Naive thymus-derived CD4-positive, alpha-beta T cell (primary cell): Measurements from ENCODE around the gene DRGX. TPM values are rescaled to one million over a fixed set of nuclear protein-coding genes. Genes with fewer than 3 reads are reported as not detected.

Experiments used
- ATAC-seq: fragments of 150-1000 bp; cut with Tn5 transposase; 2 replicates; pipeline ENCODE4 v1.10.0; 2021; ENCODE audit warnings: mild to moderate bottlenecking, moderate library complexity
- CTCF ChIA-PET: fragments of 350-600 bp; sonication (Branson Sonifier 250); formaldehyde crosslinking; loops from one replicate; lab custom pipeline; 2021; ENCODE audit warnings: antibody characterized with exemption; lab: Charles Lee
- POLR2A ChIA-PET: fragments of 350-600 bp; sonication (Branson Sonifier 250); formaldehyde crosslinking; loops from one replicate; lab custom pipeline; 2021; ENCODE audit warnings: antibody characterized with exemption, inconsistent platforms; lab: Charles Lee
- DNase-seq, 9 donors: peaks; one replicate each; pipeline versions ENCODE4 v3.0.0 to v3.0.0-alpha.2; 2020 to 2022; ENCODE audit warnings: mixed read lengths in 1 of 9
- H3K27ac ChIP-seq: one replicate; pipeline ENCODE4 v1.7.0; 2013; ENCODE audit warnings: mild to moderate bottlenecking, low read depth, low read length, moderate library complexity
- H3K27me3 ChIP-seq, 2 donors: one replicate each; pipeline ENCODE4 v1.7.0; 2013; ENCODE audit warnings: low read length in 2 of 2, mild to moderate bottlenecking in 2 of 2, moderate library complexity in 2 of 2; ENCODE audit not compliant: control insufficient read depth in 2 of 2, insufficient read depth in 2 of 2
- H3K36me3 ChIP-seq, 3 experiments: 1 replicate in 2 of 3; 2 replicates in 1 of 3; pipeline ENCODE4 v1.7.0; 2013; ENCODE audit warnings: low read length in 3 of 3, mild to moderate bottlenecking in 3 of 3, moderate library complexity in 1 of 3; ENCODE audit not compliant: insufficient read depth in 3 of 3, control insufficient read depth in 2 of 3
- H3K4me1 ChIP-seq, 2 donors: one replicate each; pipeline ENCODE4 v1.7.0; 2013; ENCODE audit warnings: low read length in 2 of 2, mild to moderate bottlenecking in 2 of 2, moderate library complexity in 1 of 2; ENCODE audit not compliant: control insufficient read depth in 2 of 2, insufficient read depth in 2 of 2
- H3K4me3 ChIP-seq: 2 replicates; pipeline ENCODE4 v1.7.0; 2013; ENCODE audit warnings: mild to moderate bottlenecking, low read length
- H3K9me3 ChIP-seq, 3 experiments: 1 replicate in 2 of 3; 2 replicates in 1 of 3; pipeline ENCODE4 v1.7.0; 2013; ENCODE audit warnings: low read length in 3 of 3; ENCODE audit not compliant: control insufficient read depth in 2 of 3
- H3K27ac Mint-ChIP-seq, 9 donors: one replicate each; pipeline ENCODE4 v1.8.0; 2020 to 2022; ENCODE audit warnings: mixed read lengths in 9 of 9, mild to moderate bottlenecking in 8 of 9, moderate library complexity in 5 of 9, inconsistent platforms in 2 of 9
- H3K27me3 Mint-ChIP-seq, 5 donors: one replicate each; pipeline ENCODE4 v1.8.0; 2021 to 2022; ENCODE audit warnings: mixed read lengths in 5 of 5, mild to moderate bottlenecking in 1 of 5
- H3K36me3 Mint-ChIP-seq, 5 donors: one replicate each; pipeline ENCODE4 v1.8.0; 2020 to 2022; ENCODE audit warnings: mixed read lengths in 5 of 5, mild to moderate bottlenecking in 3 of 5, inconsistent platforms in 1 of 5
- H3K4me1 Mint-ChIP-seq, 7 donors: one replicate each; pipeline ENCODE4 v1.8.0; 2020 to 2022; ENCODE audit warnings: mixed read lengths in 7 of 7, mild to moderate bottlenecking in 3 of 7, inconsistent platforms in 1 of 7
- H3K4me3 Mint-ChIP-seq, 10 donors: one replicate each; pipeline ENCODE4 v1.8.0; 2020 to 2022; ENCODE audit warnings: mild to moderate bottlenecking in 10 of 10, mixed read lengths in 10 of 10, moderate library complexity in 6 of 10, inconsistent platforms in 2 of 10
- H3K9me3 Mint-ChIP-seq, 11 donors: one replicate each; pipeline ENCODE4 v1.8.0; 2020 to 2022; ENCODE audit warnings: mixed read lengths in 11 of 11, mild to moderate bottlenecking in 4 of 11, inconsistent platforms in 1 of 11, moderate library complexity in 1 of 11
- intact Hi-C, 2 donors: fragments of 100-400 bp; cut with micrococcal nuclease; formaldehyde crosslinking; loops; one replicate each; pipeline ENCODE4 v1.15.1; 2023
- polyA plus RNA-seq, 2 donors: library from polyadenylated mRNA; unstranded; fragments of 300-500 nt; fragmentation: Illumina TruSeq; gene quantifications; one replicate each; pipeline ENCODE4 v1.2.3, GENCODE V29; 2021
- total RNA-seq, 6 experiments: library from RNA in 5 of 6; stranded (reverse) in 5 of 6; gene quantifications; 1 replicate in 5 of 6; 2 replicates in 1 of 6; pipeline ENCODE4 v1.2.3 and lab custom pipeline; 2021 to 2026

The DRGX gene
- total and polyA plus RNA-seq, 7 experiments from 2014 or later, result not detected

- Histone ChIP-seq H3K4me1 (no peaks in the 10 kb centered on the region), H3K9me3 (no peaks in the 10 kb centered on the region), H3K27ac (no peak overlapping the region), H3K36me3 (no peaks in the 10 kb centered on the region), H3K4me3 (no peak overlapping the region), H3K27me3 (no peaks in the 10 kb centered on the region)
- no peak overlapping the region for H3K4me3 Mint-ChIP-seq
- no peak overlapping the region for H3K27ac Mint-ChIP-seq
- no peak for ATAC-seq
- intact Hi-C loops, result no loop called here
- peaks cover 0 to 3% (median 0%) of the 10 kb centered on the region in 7 donors for H3K4me1 Mint-ChIP-seq
- ChIA-PET CTCF (no interaction called here), POLR2A (no interaction called here)
- no peak for DNase-seq
- peaks cover 0 to 9% (median 0%) of the 10 kb centered on the region in 5 donors for H3K27me3 Mint-ChIP-seq
- H3K36me3 Mint-ChIP-seq, result no peaks in the 10 kb centered on the region
- peaks cover 0 to 9% (median 0%) of the 10 kb centered on the region in 11 donors for H3K9me3 Mint-ChIP-seq
These were observed 34.7 kb downstream of the DRGX start for GRCh38 chr10:49361178-49361554.

GRCh38 chr10:49360271-49361177 is 35.4 kb downstream of the DRGX start:
- no peak overlapping the region for H3K27ac ChIP-seq
- CTCF ChIA-PET, result no interaction called here
- H3K4me1 Mint-ChIP-seq, result peaks cover 0 to 3% (median 0%) of the 10 kb centered on the region in 7 donors
- H3K9me3 ChIP-seq, result no peaks in the 10 kb centered on the region
- intact Hi-C loops, result no loop called here
- ATAC-seq, result peak; percentile 38
- H3K27me3 ChIP-seq, result no peaks in the 10 kb centered on the region
- peaks cover 0 to 12% (median 0%) of the 10 kb centered on the region in 5 donors for H3K27me3 Mint-ChIP-seq
- no peaks in the 10 kb centered on the region for H3K36me3 Mint-ChIP-seq
- H3K27ac Mint-ChIP-seq, result no peak overlapping the region
- H3K36me3 ChIP-seq, result no peaks in the 10 kb centered on the region
- peaks cover 0 to 14% (median 0%) of the 10 kb centered on the region in 11 donors for H3K9me3 Mint-ChIP-seq
- H3K4me1 ChIP-seq, result no peaks in the 10 kb centered on the region
- no peak for DNase-seq
- POLR2A ChIA-PET, result no interaction called here
- H3K4me3 ChIP-seq, result no peak overlapping the region
- H3K4me3 Mint-ChIP-seq, result no peak overlapping the region

GRCh38 chr10:49359349-49360270 is 36.3 kb downstream of the DRGX start:
- no peak overlapping the region for H3K4me3 ChIP-seq
- Mint-ChIP-seq H3K4me1 (peaks cover 0 to 3% (median 0%) of the 10 kb centered on the region in 7 donors), H3K36me3 (no peaks in the 10 kb centered on the region), H3K4me3 (no peak overlapping the region), H3K27me3 (peaks cover 0 to 7% (median 0%) of the 10 kb centered on the region in 5 donors), H3K9me3 (peaks cover 0 to 14% (median 0%) of the 10 kb centered on the region in 11 donors), H3K27ac (no peak overlapping the region)
- ChIA-PET CTCF (no interaction called here), POLR2A (no interaction called here)
- H3K4me1 ChIP-seq, result no peaks in the 10 kb centered on the region
- no peaks in the 10 kb centered on the region for H3K9me3 ChIP-seq
- ATAC-seq (no peak), DNase-seq (no peak)
- intact Hi-C loops, result no loop called here
- H3K27me3 ChIP-seq, result no peaks in the 10 kb centered on the region
- no peak overlapping the region for H3K27ac ChIP-seq
- no peaks in the 10 kb centered on the region for H3K36me3 ChIP-seq

- POLR2A ChIA-PET, result no interaction called here
- Mint-ChIP-seq H3K4me3 (no peak overlapping the region), H3K27ac (no peak overlapping the region), H3K27me3 (peaks cover 0 to 7% (median 0%) of the 10 kb centered on the region in 5 donors), H3K36me3 (no peaks in the 10 kb centered on the region), H3K9me3 (peaks cover 0 to 14% (median 0%) of the 10 kb centered on the region in 11 donors), H3K4me1 (peaks cover 0 to 3% (median 0%) of the 10 kb centered on the region in 7 donors)
- intact Hi-C loops, result no loop called here
- DNase-seq (no peak), ATAC-seq (no peak)
- Histone ChIP-seq H3K36me3 (no peaks in the 10 kb centered on the region), H3K27ac (no peak overlapping the region), H3K4me1 (no peaks in the 10 kb centered on the region), H3K9me3 (no peaks in the 10 kb centered on the region), H3K27me3 (no peaks in the 10 kb centered on the region), H3K4me3 (no peak overlapping the region)
- CTCF ChIA-PET, result no interaction called here
These were observed 38.0 kb downstream of the DRGX start for GRCh38 chr10:49357910-49358309.

- no peak for ATAC-seq
- H3K4me1 ChIP-seq, result no peaks in the 10 kb centered on the region
- DNase-seq, result no peak
- no peak overlapping the region for H3K27ac Mint-ChIP-seq
- H3K4me3 ChIP-seq, result no peak overlapping the region
- H3K27me3 ChIP-seq, result no peaks in the 10 kb centered on the region
- no peak overlapping the region for H3K4me3 Mint-ChIP-seq
- no peaks in the 10 kb centered on the region for H3K36me3 Mint-ChIP-seq
- peaks cover 0 to 12% (median under 1%) of the 10 kb centered on the region in 5 donors for H3K27me3 Mint-ChIP-seq
- H3K27ac ChIP-seq, result no peak overlapping the region
- ChIA-PET POLR2A (no interaction called here), CTCF (no interaction called here)
- intact Hi-C loops, result no loop called here
- H3K9me3 ChIP-seq, result no peaks in the 10 kb centered on the region
- no peaks in the 10 kb centered on the region for H3K36me3 ChIP-seq
- peaks cover 0 to 14% (median 0%) of the 10 kb centered on the region in 11 donors for H3K9me3 Mint-ChIP-seq
- H3K4me1 Mint-ChIP-seq, result peaks cover 0 to 3% (median 0%) of the 10 kb centered on the region in 7 donors
These were observed 38.9 kb downstream of the DRGX start for GRCh38 chr10:49356944-49357343.

GRCh38 chr10:49356181-49356580 is 39.7 kb downstream of the DRGX start:
- CTCF ChIA-PET, result no interaction called here
- no peak overlapping the region for H3K4me3 ChIP-seq
- no peaks in the 10 kb centered on the region for H3K36me3 Mint-ChIP-seq

More at GRCh38 chr10:49356181-49356580, 39.7 kb downstream of the DRGX start:
- Histone ChIP-seq H3K36me3 (no peaks in the 10 kb centered on the region), H3K27me3 (no peaks in the 10 kb centered on the region), H3K9me3 (no peaks in the 10 kb centered on the region), H3K27ac (no peak overlapping the region), H3K4me1 (no peaks in the 10 kb centered on the region)
- peaks cover 0 to 14% (median 0%) of the 10 kb centered on the region in 11 donors for H3K9me3 Mint-ChIP-seq
- DNase-seq, result no peak
- intact Hi-C loops, result no loop called here
- POLR2A ChIA-PET, result no interaction called here
- H3K27me3 Mint-ChIP-seq, result peaks cover 0 to 18% (median 6%) of the 10 kb centered on the region in 5 donors
- ATAC-seq, result no peak
- H3K4me1 Mint-ChIP-seq, result peaks cover 0 to 3% (median 0%) of the 10 kb centered on the region in 7 donors
- no peak overlapping the region for H3K27ac Mint-ChIP-seq
- no peak overlapping the region for H3K4me3 Mint-ChIP-seq
